Cardiac fibroblast (primary cell): ENCODE measurements around the gene RFK.

Source experiments
- DNase-seq, 2 donors: peaks; one replicate each; pipeline versions ENCODE4 v3.0.0 to v3.0.0-alpha.2; 2010; ENCODE audit warnings: low read depth in 2 of 2
- H3K4me3 ChIP-seq, 2 donors: replicated peaks in 1 of 2; 1 replicate in 1 of 2; 2 replicates in 1 of 2; pipeline ENCODE4 v1.5.1; 2011; ENCODE audit warnings: low read depth in 2 of 2, low read length in 2 of 2, mild to moderate bottlenecking in 2 of 2, moderate library complexity in 1 of 2
- CTCF ChIP-seq: IDR thresholded peaks from one replicate; pipeline ENCODE4 v1.5.1; 2011; ENCODE audit warnings: low read depth, mild to moderate bottlenecking, low read length, inconsistent platforms

Gene RFK

GRCh38 chr9:76405868-76406267, 11.6 kb upstream of the RFK start:
- DNase-seq: no peak
- TF ChIP-seq CTCF: no peak
- no peak overlapping the region for H3K4me3 ChIP-seq

- H3K4me3 ChIP-seq: no peak overlapping the region
- no peak for DNase-seq
- no peak for TF ChIP-seq CTCF
These were observed 11.1 kb upstream of the RFK start for GRCh38 chr9:76405340-76405739.

GRCh38 chr9:76404401-76404800, 10.2 kb upstream of the RFK start:
- no peak for DNase-seq

GRCh38 chr9:76403352-76403751, 9.1 kb upstream of the RFK start:
- TF ChIP-seq CTCF: peak; percentile 58
- peak; percentile 91 to 92 for DNase-seq
- no peak overlapping the region for H3K4me3 ChIP-seq

More at GRCh38 chr9:76404401-76404800, 10.2 kb upstream of the RFK start:
- no peak for TF ChIP-seq CTCF
- no peak overlapping the region for H3K4me3 ChIP-seq

- H3K4me3 ChIP-seq: no peak overlapping the region
- no peak for TF ChIP-seq CTCF
- DNase-seq: peak in 1 of 2 donors; percentile 33
These were observed 7.5 kb upstream of the RFK start for GRCh38 chr9:76401580-76402354.

- no peak overlapping the region for H3K4me3 ChIP-seq
- no peak for DNase-seq
- TF ChIP-seq CTCF: no peak
These were observed 7.0 kb upstream of the RFK start for GRCh38 chr9:76401176-76401575.
